ENCODE measurements around the gene CKMT1A.
"Not testable (repeated sequence)": the region's sequence is repeated elsewhere in the genome, so short reads cannot be mapped to it uniquely, and the experiment has no call there.

GRCh38 chr15:43674175-43674574 lies 19.5 kb upstream of the CKMT1A start:
- not testable (repeated sequence) for TF ChIP-seq CTCF, EZH2, EZH2phosphoT487 (IDR thresholded peaks at IDR 0.05)

Data from neural progenitor cell (in vitro differentiated cells).